D341Med (cell line): ENCODE results near the gene CACNA2D2.

Experiments used
- DNase-seq: peaks from one replicate; pipeline ENCODE4 v3.0.0; 2012; ENCODE audit warnings: low spot score

Gene CACNA2D2

DNA sequence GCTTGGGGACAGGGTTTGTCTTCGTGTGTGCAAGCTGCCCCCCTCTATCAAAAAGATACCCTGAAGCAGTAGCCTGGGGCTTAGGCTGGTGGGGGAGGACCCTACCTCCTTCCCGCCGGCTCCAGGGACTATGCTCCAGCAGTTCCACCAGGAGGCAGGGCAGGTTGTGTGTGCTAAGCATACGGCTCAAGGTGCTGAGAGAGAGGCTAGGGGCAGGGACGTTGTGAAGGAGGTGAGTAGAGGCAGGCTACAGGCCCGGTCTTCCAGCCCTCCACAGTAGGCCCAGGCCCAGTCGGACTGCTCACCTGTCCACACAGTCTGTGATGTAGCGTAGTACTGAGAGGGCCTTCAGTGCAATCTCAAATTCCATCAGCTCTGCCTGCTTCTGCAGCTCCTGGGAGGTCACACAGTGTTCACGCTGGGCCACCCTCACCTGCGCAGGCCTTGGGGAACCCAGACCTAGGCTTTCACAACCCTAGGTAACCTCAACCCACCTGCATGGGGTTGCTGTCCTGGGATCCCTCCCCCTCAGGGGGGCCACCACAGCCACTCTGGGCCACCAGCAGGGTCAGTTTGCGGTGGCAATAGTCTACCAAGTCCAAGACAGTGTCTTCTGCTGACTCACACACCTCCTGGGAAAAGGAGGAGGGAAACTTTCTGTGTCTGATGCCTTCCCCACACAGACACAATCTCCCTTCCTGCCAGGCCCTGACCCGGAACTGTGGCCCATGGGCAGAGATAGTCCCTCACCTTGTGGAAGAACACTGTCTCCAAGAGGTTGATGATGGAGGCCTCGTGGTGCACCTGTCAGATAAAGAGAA lies 160.4 kb downstream of the CACNA2D2 start:
- no peak for DNase-seq

DNA sequence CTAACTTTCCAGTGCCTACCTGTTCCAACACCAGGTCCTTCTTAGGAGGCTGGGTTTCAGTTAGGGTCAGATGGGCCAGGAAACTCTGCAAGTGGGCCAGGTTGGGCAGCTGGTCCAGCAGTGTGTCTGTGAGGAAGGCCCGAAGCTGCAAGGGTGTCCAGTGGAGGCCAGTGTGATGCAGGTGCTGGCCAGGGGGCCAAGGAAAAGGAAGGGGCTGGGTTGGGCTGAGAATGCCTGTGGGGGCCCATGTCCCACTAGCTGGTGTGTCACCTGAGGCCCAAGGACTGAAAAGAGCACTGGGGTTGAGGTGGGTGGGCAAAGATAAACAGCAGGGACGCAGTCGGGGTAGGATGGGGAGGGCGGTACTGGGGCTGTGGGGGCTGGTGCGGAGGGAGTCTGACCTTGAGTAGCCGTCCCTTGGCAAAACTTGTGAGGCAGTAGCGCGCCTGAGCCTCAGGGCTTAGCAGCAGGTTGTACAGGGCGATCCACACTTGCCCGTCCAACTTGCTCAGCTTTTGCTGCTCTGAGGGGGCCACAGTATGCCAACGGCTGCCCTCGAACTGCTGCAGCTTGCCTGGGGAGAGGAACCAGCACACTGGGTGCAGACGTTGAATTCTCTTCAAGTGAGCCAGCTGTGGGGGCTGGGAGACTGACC lies 161.3 kb downstream of the CACNA2D2 start:
- DNase-seq = no peak

DNA sequence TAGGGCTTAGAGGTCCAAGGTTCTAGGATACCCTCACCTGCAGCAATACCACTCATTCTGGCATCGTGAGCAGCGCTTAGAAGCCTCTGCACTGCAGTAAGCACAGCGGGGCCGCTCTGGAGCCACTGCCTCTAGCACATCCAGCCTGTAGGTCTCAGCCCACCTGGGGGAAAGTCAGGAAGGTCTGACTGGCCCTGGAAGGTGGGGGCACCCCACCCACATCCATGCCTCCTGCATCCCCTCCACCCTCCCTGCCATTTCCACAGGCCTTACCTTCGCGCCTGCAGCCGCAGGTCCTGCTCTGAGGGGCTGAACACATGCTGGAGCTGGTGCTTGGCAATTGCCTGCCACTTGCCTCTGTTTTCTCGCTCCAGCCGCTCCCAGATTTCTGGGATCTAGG lies 161.9 kb downstream of the CACNA2D2 start:
- no peak for DNase-seq

DNA sequence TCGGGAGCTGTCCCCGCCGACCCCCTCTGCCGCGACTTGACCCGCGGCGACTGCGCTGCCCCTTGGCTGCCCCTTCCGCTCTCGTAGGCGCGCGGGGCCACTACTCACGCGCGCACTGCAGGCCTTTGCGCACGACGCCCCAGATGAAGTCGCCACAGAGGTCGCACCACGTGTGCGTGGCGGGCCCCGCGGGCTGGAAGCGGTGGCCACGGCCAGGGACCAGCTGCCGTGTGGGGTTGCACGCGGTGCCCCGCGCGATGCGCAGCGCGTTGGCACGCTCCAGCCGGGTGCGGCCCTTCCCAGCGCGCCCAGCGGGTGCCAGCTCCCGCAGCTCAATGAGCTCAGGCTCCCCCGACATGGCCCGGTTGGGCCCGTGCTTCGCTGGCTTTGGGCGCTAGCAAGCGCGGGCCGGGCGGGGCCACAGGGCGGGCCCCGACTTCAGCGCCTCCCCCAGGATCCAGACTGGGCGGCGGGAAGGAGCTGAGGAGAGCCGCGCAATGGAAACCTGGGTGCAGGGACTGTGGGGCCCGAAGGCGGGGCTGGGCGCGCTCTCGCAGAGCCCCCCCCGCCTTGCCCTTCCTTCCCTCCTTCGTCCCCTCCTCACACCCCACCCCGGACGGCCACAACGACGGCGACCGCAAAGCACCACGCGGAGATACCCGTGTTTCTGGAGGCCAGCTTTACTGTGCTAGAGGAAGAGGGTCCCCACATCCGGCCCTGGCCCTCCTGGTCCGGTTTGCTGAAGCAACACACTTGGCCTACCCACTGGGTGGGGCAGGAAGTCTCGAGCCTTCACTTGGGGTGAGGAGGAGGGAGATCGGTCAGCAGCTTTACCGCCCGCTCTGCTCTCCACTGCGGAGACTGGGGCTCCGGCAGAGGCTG lies 162.7 kb downstream of the CACNA2D2 start, which contains the start of gene RASSF1:
RASSF1 (minus strand) TSS at position 389 of the 882 bp plus-strand sequence; CDS start at position 358, 31 bp downstream.
- no peak for DNase-seq

GRCh38 chr3:50340147-50340447 lies 163.3 kb downstream of the CACNA2D2 start:
- no peak for DNase-seq

GRCh38 chr3:50339485-50340146 lies 163.8 kb downstream of the CACNA2D2 start:
- DNase-seq = no peak

DNA sequence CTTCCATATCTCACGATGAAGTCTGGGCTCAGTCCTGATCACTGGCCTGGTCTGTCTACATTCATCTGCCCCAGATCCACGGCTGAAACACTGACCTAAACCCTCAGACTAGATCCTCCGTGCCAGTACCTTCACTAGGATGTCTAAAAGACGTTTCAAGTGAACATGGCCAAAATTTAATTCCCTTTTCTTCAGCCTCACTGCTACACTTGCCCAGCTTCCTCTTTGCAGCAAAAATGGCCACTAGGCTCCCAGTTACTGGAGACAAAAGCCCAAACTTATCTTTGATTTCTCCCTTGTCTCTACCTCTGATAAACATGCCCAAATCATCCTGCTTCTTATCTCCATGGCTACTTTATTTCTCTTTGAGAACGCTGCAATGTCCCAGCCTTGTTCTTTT lies 164.5 kb downstream of the CACNA2D2 start:
- DNase-seq = no peak

DNA sequence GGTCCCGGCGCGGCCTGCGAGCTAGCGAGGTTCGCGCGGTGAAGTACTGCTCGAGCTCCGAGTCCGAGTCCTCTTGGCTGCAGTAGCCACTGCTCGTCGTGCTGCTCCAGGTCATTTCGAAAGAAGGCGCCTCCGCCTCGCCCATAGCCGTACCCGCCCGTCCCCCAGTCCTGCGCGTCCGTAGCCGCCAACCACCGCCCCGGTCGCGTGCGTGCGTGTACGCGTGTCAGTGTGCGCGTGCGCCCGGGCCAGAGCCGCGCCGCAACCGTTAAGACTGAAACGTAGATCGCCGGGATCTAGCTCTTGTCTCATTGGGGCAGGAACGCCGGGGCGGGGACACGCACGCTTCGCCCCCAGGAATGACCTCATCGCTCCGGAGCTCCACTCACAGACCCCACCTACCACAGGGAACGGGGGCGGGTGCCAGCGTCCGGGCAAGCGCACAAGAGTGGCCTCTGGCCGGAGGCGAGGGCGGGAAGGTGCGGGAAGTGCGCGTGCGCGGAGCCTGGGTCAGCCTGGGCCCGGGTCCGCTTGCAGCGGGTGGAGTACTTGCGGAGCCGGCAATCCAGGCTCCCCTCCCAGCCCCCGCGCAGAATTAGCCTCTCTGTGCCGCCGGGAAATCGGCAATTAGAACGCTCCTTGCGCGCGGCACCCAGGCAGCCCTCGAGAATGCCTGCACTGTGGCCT lies 166.1 kb downstream of the CACNA2D2 start:
- DNase-seq = peak; percentile 98

- no peak for DNase-seq
These were observed 166.8 kb downstream of the CACNA2D2 start for GRCh38 chr3:50336452-50337174.

DNA sequence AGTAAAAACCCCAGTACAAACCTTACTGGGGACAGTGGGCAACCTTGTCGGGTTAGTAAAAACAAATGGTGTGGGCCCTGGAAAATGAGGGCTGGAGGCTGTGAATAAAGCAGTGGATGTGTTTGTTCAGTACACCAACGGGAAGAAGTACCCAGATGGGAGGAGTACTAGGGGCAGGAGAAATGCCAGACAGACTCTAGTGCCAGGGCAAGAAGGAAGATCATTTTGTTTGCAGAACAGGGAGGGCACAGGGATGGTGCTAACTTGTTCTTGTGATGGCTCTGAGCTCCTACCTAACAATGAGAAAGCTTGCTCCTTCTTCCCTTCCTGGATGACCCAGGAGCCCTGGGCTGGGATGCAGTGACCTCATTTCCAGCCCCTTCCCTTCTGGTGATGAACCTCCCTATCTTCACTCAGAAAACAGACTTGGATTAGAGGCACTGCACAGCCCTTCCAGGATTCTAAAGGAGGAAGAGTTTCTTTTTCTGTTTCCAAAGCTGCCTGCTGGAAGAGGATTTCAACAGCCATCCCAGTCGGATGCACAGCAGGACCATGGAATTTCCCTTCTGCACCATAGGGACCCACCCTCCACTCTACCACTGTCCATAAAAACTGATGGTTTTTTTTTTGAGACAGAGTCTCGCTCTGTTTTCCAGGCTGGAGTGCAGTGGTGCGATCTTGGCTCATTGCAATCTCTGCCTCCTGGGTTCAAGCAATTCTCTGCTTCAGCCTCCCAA lies 168.9 kb downstream of the CACNA2D2 start:
- DNase-seq = no peak

DNA sequence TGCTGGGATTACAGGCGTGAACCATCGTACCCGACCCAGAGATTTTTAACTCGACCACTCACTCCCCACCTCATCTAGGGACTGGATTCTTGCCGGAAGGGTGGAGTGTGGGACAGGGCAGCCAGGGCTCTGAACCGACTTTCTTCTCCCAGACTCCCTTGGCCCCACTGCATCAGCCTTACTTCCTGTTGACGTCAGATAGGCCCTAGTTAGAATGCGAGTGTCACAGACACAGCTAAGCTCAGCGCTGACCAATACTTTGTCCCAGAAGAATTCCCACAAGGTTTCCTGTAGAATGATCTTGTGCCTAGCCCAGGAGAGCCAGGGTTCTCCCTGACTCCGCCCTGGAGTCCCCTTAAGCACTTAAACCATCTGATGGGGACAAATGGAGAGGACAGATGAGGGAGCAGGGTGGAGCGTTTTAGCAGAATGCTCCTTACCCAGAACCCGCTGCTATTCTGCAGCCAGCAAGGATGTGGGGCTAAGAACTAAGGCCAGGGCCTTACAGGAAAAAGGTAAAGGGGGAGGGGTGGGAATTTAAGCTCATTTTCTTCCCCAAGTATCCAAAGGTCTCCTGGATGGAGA lies 169.6 kb downstream of the CACNA2D2 start:
- DNase-seq = no peak

- DNase-seq = no peak
These were observed 172.0 kb downstream of the CACNA2D2 start for GRCh38 chr3:50331364-50331907.

DNA sequence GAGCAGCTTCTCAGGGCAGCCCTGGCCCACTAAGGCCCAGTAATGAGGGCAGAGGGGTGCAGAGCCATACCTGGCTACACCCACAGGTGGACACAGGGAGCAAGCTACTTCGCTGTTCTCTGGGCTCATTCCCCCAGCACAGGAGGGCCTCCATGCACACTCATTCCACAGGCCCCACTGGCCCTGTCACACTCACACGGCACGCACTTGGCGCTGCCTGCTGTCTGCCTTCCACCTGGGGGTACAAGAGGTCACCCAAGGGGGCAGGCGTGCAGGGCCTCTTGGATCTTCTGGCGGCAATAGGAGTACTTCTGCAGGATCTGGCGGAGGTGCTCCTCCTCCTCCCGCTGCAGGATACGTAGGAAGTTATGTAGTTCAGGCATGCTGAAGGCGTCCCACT lies 173.1 kb downstream of the CACNA2D2 start:
- no peak for DNase-seq

- peak; percentile 97 for DNase-seq
These were observed 175.3 kb downstream of the CACNA2D2 start, which contains the start of gene TUSC2 for GRCh38 chr3:50327943-50328691. Gene TUSC2 (minus strand): TSS chr3:50328223. CDS start chr3:50328099, 124 bp downstream.

DNA sequence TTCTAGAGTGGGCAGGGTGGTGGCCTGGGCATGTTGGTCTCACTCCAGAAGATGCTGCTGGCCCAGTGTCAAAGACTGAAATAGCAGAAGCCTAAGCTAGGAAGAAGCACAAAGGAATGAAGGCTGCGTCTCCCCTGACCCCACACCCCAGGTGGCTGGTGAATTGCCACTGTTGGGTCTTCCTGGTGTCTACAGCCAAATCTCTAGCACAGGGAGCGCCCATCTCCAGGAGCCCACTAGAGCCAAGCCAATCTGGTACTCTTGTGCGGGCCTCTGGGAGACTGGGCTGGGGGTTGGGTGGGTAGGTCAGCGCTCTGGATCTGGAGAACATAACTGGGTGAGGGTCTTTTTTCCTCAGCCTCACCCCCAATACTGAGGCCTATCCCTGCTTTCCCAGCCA lies 176.3 kb downstream of the CACNA2D2 start:
- DNase-seq = no peak

GRCh38 chr3:50326182-50326541 lies 177.3 kb downstream of the CACNA2D2 start:
- no peak for DNase-seq

- DNase-seq = no peak
These were observed 177.8 kb downstream of the CACNA2D2 start for GRCh38 chr3:50325497-50326181.

GRCh38 chr3:50325113-50325480 lies 178.3 kb downstream of the CACNA2D2 start:
- no peak for DNase-seq
